Measurements from ENCODE around the gene DYNC2I2.
"Not testable (repeated sequence)": the region's sequence is repeated elsewhere in the genome, so short reads cannot be mapped to it uniquely, and the experiment has no call there.

DYNC2I2 gene

GRCh38 chr9:128656416-128657343 is at the start of gene DYNC2I2:
TSS of gene DYNC2I2 (minus strand) at chr9:128656847. CDS start at chr9:128656726, 121 bp downstream.
- peak; percentile 98 for DNase-seq

DNA sequence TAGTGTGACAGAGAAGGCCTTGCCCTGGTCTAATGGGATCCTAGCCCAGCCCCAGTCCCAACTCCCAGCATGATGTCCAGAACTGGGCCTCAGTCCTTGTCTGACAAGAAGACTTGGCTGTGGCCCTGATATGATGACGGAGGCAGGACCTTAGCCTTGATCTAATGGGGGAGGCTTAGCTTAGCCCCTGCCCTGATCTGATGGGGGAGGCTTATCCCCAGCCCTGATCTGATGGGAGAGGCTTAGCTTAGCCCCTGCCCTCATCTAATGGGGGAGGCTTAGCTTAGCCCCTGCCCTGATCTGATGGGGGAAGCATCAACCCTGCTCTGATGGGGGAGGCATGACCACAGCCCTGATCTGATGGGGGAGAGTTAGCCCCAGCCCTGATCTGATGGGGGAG is 49.4 kb upstream of the DYNC2I2 start:
- DNase-seq = no peak

- DNase-seq = no peak
Measured at GRCh38 chr9:128705051-128705965, 48.7 kb upstream of the DYNC2I2 start.

DNA sequence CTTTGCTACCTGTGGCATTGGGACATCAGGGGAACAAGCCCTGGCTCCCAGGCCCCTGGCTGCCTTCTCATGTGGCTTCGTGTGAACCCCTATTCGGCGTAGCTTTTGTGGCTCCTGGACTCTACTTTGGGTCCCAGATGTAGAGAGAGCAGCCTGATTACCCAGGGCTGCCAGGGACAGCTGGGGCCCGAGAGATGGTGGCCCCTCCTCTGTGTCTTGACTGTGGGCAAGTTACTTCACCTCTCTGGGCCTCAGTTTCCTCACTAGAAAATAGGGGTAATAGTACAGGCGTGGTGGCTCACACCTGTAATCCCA is 47.7 kb upstream of the DYNC2I2 start:
- DNase-seq = no peak

DNA sequence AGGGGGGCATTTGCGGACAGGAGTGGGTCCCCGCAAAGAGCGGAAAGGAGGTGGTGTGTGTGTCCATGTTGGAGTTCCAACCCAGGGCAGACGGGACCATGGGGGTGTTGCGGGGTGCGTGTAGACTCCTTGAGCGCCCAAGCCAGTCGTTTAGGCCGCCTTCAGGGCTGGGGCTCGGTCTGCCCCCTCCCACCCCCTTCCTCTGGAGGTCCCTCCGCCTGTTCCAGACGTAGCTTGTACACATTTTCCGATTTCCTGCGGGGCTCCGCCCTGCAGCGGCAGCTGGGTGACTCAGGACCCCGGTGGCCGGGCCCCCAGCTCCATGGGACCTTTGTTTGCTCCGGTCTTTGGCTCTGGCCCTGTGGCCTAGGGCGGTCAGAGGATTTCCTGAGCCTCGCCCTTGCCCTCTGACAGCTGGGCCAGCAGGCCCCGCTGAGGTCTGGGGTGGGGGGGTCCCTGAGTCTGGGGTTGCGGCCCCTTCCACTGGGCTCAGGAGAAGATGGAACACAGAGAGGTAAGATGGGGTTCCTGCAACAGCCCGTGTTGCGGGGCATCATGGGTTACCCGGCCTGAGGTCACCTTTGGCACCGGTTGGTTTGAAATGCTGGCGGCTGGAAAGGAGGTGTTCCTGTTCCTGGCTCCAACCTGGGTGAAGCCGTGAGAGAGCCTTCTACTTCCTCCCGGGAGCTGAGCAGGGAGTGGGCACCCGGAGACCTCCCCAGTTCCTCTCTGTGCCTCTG is 47.1 kb upstream of the DYNC2I2 start:
- no peak for DNase-seq

GRCh38 chr9:128702949-128703615 is 46.4 kb upstream of the DYNC2I2 start:
- DNase-seq = peak; percentile 80

DNA sequence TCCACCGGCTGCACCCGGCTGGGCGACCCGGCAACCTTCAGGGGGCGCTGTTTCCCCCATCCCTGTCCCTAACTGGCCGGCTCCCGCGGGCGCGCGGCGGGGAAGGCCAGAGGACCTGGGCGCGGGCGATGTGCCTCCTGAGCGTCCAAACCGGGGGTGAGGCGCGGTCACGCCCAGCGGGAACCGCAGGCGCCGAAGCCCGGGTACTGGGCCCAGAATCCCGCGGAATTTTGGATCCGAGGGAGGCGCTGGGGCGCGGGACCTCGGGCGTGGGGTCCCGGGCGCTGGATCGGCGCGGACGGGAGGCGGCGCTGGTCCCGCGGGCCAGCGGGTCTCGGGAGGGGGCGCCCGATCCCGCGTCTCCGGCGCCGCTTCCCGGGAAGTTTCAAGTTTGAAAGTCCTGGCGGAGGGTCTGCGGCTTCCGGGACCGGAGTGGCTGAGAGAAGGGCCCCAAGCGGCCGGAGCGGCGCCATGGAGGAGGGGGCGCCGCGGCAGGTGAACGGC is 45.9 kb upstream of the DYNC2I2 start, which contains the start of gene PKN3:
Gene PKN3 (plus strand): TSS at position 59 of the 504 bp plus-strand sequence. CDS start 413 bp downstream, at position 472.
- DNase-seq = peak; percentile 92

GRCh38 chr9:128701227-128701854 is 44.7 kb upstream of the DYNC2I2 start:
- DNase-seq = no peak

- not testable (repeated sequence) for DNase-seq
Measured at GRCh38 chr9:128699096-128699795, 42.6 kb upstream of the DYNC2I2 start.

GRCh38 chr9:128696923-128697707 is 40.5 kb upstream of the DYNC2I2 start:
- no peak for DNase-seq

DNA sequence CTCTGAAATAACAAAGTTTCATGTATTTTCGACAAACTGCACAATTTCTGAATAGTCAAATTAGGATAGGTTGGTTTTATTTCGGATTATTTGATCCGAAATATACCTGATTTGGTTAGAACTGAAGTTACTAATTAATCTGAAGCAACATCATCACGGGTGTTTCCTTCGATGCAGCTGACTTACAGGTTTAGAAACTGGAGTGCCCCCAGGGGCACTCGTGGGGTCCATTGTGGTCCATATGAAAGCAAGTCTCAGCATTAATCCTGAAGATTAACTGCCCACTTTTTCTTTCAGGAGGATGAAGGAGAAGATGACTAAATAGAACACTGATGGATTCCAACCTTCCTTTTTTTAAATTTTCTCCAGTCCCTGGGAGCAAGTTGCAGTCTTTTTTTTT is 37.7 kb upstream of the DYNC2I2 start:
- no peak for DNase-seq

DNA sequence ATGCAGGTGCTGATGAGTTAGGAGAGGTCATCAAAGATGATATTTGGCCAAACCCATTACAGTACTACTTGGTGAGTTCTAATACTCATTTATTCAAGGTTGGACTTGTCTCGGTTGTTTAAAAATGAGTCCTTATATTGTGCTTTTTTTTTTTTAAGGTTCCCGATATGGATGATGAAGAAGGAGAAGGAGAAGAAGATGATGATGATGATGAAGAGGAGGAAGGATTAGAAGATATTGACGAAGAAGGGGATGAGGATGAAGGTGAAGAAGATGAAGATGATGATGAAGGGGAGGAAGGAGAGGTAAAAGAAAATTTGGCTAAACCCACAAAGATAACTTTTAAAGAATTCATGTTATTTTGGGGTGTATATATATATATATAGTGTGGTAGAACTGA is 37.1 kb upstream of the DYNC2I2 start:
- DNase-seq = not testable (repeated sequence)

DNA sequence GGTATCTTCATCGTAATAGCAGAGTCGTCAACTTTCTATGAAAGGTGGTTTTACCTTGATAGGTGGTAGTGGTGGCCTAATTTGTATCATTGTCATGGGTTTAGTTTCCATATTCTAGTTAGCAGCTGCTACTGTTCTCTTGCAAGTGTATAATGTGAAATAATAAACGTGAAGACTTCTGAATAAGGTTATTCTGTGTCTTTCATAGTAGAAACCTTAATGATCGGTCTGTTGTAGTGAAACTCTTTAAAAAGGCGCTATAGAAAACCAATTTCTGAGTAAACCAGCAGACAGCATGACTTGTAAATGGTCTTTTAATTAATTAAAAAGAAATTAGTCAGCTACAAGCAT is 34.0 kb upstream of the DYNC2I2 start:
- DNase-seq = no peak

DNA sequence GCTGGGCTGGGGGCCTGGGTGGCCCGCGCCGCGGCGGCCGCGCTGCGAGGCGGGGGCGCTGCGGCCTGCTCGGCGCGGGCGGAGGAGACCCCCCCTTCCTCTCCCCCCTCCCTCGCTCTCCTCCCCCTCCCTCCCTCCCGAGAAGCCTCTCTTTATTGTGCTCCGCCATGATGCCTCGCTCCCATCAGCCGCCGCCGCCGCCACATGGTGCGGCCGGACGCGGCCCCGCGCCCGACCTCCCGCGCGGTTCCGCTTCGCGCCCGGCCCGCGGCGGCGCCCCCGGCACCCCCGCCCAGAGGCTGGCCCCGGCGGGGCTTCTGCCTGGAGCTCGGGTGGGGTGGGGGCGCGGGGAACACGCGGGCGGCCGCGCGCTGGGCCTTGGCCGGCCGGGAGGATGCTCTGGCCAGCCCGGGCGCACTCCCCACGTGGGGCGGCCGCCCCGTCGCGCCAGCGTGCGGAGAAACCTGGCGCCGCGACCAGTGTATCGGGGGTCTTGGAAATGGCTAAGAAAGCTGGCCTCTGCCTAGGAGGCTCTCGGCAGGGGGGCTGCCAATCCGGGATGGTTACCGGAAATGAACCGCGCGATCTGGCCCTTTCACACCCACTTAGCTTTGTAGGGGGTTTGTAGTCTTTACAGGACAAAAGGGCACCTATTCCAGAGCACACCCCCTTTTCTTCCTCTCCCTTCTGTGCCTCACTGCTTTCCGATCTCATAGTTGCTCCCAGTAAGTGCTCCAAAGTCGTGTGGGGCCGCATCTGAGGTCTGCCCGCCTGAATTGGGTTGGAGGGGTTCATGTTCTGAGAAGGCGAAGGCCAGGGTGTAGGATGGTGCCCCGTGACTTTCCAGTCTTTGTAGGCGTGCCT is 33.4 kb upstream of the DYNC2I2 start:
- peak; percentile 89 for DNase-seq

GRCh38 chr9:128689293-128689774 is 32.7 kb upstream of the DYNC2I2 start:
- DNase-seq = peak; percentile 89

GRCh38 chr9:128688501-128689292 is 32.0 kb upstream of the DYNC2I2 start, which contains the start of gene SET:
TSS of gene SET (plus strand) at chr9:128689222. CDS start at chr9:128689583, 361 bp downstream.
- peak; percentile 99 for DNase-seq

GRCh38 chr9:128687453-128687852 is 30.8 kb upstream of the DYNC2I2 start:
- no peak for DNase-seq
